ACC112 (cell line): ENCODE measurements around the gene AK5.

ENCODE experiments used
- H2AFZ ChIP-seq: fragments of 200-600 bp; sonication (generic); one replicate; pipeline ENCODE4 v1.6.0; 2017; ENCODE audit warnings: antibody characterized with exemption, low read length; ENCODE audit not compliant: unreplicated experiment
- H3K27ac ChIP-seq: fragments of 200-600 bp; sonication (generic); 2 replicates; pipeline ENCODE4 v1.5.1; 2014; ENCODE audit warnings: low read depth, mild to moderate bottlenecking, antibody characterized with exemption, low read length, moderate library complexity
- H3K27me3 ChIP-seq: fragments of 200-600 bp; sonication (generic); 2 replicates; pipeline ENCODE4 v1.6.1; 2014; ENCODE audit warnings: mild to moderate bottlenecking, antibody characterized with exemption, low read length, moderate library complexity, mixed read lengths; ENCODE audit not compliant: insufficient read depth
- H3K36me3 ChIP-seq: fragments of 200-600 bp; sonication (generic); 2 replicates; pipeline ENCODE4 v1.6.1; 2016; ENCODE audit warnings: mild to moderate bottlenecking, antibody characterized with exemption, low read length, moderate library complexity, mixed read lengths; ENCODE audit not compliant: insufficient read depth
- H3K4me1 ChIP-seq: fragments of 200-600 bp; sonication (generic); one replicate; pipeline ENCODE4 v1.6.1; 2016; ENCODE audit warnings: low read length, mixed read lengths; ENCODE audit not compliant: insufficient read depth, unreplicated experiment, control insufficient read depth
- H3K4me3 ChIP-seq: fragments of 200-600 bp; sonication (generic); 2 replicates; pipeline ENCODE4 v1.5.1; 2014; ENCODE audit warnings: mild to moderate bottlenecking, low read depth, low read length
- H3K79me2 ChIP-seq: fragments of 200-600 bp; sonication (generic); one replicate; pipeline ENCODE4 v1.6.0; 2016; ENCODE audit warnings: low read length; ENCODE audit not compliant: control insufficient read depth, unreplicated experiment, insufficient read depth

Gene AK5

DNA sequence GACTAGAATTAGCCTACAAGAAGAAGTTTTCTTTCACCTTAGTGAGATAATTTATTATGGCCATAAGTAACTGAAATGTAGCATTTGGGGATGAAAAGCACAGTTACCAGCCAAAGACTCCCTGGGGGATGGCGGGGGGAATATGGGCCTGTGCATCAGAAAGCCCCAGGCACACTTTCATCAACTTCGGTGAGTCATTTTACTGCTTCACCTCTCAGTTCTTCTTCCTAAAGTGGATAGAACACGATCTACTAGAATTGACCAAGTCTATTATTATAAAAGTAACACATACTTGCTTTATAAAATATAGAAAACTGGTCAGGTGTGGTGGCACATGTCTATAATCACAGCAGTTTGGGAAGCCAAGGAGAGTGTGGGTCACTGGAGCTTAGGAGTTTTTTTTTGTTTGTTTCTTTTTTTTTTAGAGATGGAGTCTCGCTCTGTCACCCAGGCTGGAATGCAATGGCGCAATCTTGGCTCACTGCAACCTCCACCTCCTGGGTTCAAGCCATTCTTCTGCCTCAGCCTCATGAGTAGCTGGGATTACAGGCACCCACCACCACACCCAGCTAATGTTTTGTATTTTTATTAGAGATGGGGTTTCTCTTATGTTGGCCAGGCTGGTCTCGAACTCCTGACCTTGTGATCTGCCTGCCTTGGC, 258.8 kb downstream of the AK5 start:
- Histone ChIP-seq H3K4me1 (peaks cover 76% of the 10 kb centered on the region), H2AFZ (peak overlapping the region; percentile 42), H3K4me3 (peak overlapping the region; percentile 27; the same call in 1 of the 2 replicates)

DNA sequence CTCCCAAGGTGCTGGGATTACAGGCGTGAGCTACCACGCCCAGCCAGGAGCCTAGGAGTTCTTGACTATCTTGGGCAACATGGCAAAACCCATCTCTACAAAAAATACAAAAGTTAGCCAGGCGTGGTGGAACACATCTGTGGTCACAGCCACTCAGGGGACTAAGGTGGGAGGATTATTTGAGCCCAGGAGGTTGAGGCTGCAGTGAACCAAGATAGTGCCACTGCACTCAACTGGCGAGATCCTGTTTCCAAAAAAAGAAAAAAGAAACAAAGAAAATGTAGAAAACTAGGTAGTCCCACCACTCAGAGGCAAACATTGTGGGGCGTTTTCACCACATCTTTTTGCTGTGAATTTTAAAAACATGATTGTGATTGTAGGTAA, 259.3 kb downstream of the AK5 start:
- peak overlapping the region; percentile 98 for H3K27ac ChIP-seq
- no peaks in the 10 kb centered on the region for H3K79me2 ChIP-seq
- no peak overlapping the region for H3K4me3 ChIP-seq
- no peak overlapping the region for H2AFZ ChIP-seq
- peaks cover 74% of the 10 kb centered on the region for H3K4me1 ChIP-seq
- no peaks in the 10 kb centered on the region for H3K27me3 ChIP-seq
- H3K36me3 ChIP-seq, result no peaks in the 10 kb centered on the region

More for the DNA sequence above, 258.8 kb downstream of the AK5 start:
- Histone ChIP-seq H3K27me3 (no peaks in the 10 kb centered on the region), H3K36me3 (no peaks in the 10 kb centered on the region), H3K79me2 (no peaks in the 10 kb centered on the region), H3K27ac (peak overlapping the region; percentile 98)

DNA sequence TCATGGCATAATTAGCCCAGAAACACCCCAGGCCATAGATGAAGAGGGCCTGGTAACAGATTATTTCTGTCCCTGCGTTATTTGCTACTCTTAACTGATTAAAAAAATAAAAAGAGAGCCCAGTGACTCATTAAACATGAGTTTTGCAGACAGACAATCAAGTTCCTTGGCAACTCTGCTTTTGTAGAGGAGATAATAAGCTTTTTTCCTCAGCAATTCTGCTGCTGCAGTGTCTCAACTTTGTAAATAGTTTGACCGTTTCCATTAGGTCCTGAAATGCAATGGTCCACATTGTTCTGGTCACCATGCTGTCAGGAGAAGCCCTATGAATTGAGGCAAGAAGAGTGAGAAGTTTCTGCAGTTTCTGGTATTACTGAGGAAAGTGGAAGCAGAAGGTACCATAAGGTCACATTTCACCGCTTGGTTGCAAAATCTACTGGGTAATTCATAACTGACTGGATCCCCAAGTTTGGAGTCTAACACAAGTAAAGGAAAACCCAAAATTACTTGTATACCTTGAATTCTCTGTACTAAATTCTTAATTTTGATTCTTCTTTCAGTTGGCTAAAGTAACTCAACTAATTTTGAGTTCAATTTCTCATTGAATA, 261.1 kb downstream of the AK5 start:
- H2AFZ ChIP-seq, result peak overlapping the region; percentile 71
- peaks cover 57% of the 10 kb centered on the region for H3K4me1 ChIP-seq
- peak overlapping the region; percentile 59 for H3K27ac ChIP-seq
- no peak overlapping the region for H3K4me3 ChIP-seq
- no peaks in the 10 kb centered on the region for H3K36me3 ChIP-seq
- no peaks in the 10 kb centered on the region for H3K27me3 ChIP-seq
- H3K79me2 ChIP-seq, result no peaks in the 10 kb centered on the region

GRCh38 chr1:77543822-77544448, 262.1 kb downstream of the AK5 start:
- no peak overlapping the region for H3K4me3 ChIP-seq
- H3K79me2 ChIP-seq, result no peaks in the 10 kb centered on the region
- H3K4me1 ChIP-seq, result peaks cover 47% of the 10 kb centered on the region
- no peaks in the 10 kb centered on the region for H3K27me3 ChIP-seq
- H3K27ac ChIP-seq, result no peak overlapping the region
- peak overlapping the region; percentile 35 for H2AFZ ChIP-seq
- H3K36me3 ChIP-seq, result no peaks in the 10 kb centered on the region

DNA sequence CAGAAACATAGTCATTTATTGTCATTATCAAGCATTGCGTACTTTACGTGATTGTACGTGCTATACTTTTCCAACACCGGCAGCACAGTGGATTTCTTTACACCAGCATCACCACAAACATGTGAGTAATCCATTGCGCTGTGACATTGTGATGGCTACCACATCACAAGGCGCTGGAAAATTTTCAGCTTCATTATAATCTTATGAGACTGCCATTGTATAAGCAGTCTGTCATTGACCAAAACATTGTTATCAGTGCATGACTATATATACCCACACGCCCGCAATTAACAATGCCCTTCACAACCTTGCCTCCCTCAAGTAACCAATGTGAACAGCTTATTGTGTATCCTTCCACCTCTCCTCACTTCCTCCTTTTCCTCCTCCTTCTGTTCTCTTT, 263.0 kb downstream of the AK5 start:
- no peaks in the 10 kb centered on the region for H3K36me3 ChIP-seq
- H3K27me3 ChIP-seq, result no peaks in the 10 kb centered on the region
- H3K4me3 ChIP-seq, result no peak overlapping the region
- no peak overlapping the region for H3K27ac ChIP-seq
- no peak overlapping the region for H2AFZ ChIP-seq
- H3K4me1 ChIP-seq, result peaks cover 38% of the 10 kb centered on the region
- H3K79me2 ChIP-seq, result no peaks in the 10 kb centered on the region

- Histone ChIP-seq H3K79me2 (no peaks in the 10 kb centered on the region), H3K36me3 (no peaks in the 10 kb centered on the region), H3K27ac (no peak overlapping the region), H3K27me3 (no peaks in the 10 kb centered on the region), H3K4me1 (peaks cover 27% of the 10 kb centered on the region), H2AFZ (no peak overlapping the region), H3K4me3 (no peak overlapping the region)
These were observed 264.2 kb downstream of the AK5 start for GRCh38 chr1:77545970-77546369.

GRCh38 chr1:77546890-77547289, 265.1 kb downstream of the AK5 start:
- Histone ChIP-seq H3K79me2 (no peaks in the 10 kb centered on the region), H3K27me3 (no peaks in the 10 kb centered on the region), H3K4me3 (no peak overlapping the region), H3K27ac (no peak overlapping the region), H3K4me1 (peaks cover 21% of the 10 kb centered on the region), H3K36me3 (no peaks in the 10 kb centered on the region), H2AFZ (no peak overlapping the region)

DNA sequence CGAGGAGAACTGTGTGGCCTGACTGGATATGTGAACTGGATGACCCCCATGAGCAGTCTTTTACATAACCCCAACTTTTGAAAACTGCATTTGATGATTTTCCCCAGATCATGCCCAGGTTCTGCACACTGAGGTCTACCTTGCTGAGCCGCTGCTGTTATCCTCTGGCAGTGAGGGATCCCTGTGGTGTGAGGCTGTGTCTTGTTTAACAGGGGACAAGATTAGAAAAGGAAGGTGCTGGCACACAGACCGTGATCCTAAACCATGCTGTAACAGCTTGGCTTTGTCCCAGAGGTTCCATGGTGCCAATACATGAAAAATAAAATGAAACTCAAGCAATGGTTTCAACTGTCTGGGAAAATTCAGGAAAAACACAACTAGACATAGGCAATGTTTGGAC, 266.5 kb downstream of the AK5 start:
- Histone ChIP-seq H3K36me3 (no peaks in the 10 kb centered on the region), H3K4me1 (peaks cover 8% of the 10 kb centered on the region), H3K27me3 (no peaks in the 10 kb centered on the region), H3K79me2 (no peaks in the 10 kb centered on the region), H2AFZ (no peak overlapping the region), H3K4me3 (no peak overlapping the region), H3K27ac (no peak overlapping the region)

GRCh38 chr1:77550135-77550534, 268.3 kb downstream of the AK5 start:
- Histone ChIP-seq H3K4me1 (no peaks in the 10 kb centered on the region), H2AFZ (no peak overlapping the region), H3K79me2 (no peaks in the 10 kb centered on the region), H3K36me3 (no peaks in the 10 kb centered on the region), H3K4me3 (no peak overlapping the region), H3K27ac (no peak overlapping the region), H3K27me3 (no peaks in the 10 kb centered on the region)

GRCh38 chr1:77552626-77553025, 270.8 kb downstream of the AK5 start:
- no peaks in the 10 kb centered on the region for H3K36me3 ChIP-seq

More at GRCh38 chr1:77552626-77553025, 270.8 kb downstream of the AK5 start:
- Histone ChIP-seq H3K4me1 (no peaks in the 10 kb centered on the region), H3K27me3 (no peaks in the 10 kb centered on the region), H3K4me3 (no peak overlapping the region), H3K79me2 (no peaks in the 10 kb centered on the region), H3K27ac (no peak overlapping the region), H2AFZ (no peak overlapping the region)
